WTC11 (cell line): Measurements from ENCODE around the gene TOX2. TPM values are rescaled to one million over a fixed set of nuclear protein-coding genes. Genes with fewer than 3 reads are reported as not detected.

Source experiments
- ATAC-seq: fragments of 200-7000 bp; cut with Tn5 transposase; 2 replicates; pipeline ENCODE4 v1.10.0; 2021; ENCODE audit warnings: mild to moderate bottlenecking, moderate library complexity
- CTCF ChIA-PET: fragments of 300-600 bp; sonication (Branson Sonifier 250); formaldehyde crosslinking; loops from one replicate; lab custom pipeline; 2021; ENCODE audit warnings: antibody characterized with exemption; lab: Charles Lee
- POLR2A ChIA-PET: fragments of 350-600 bp; sonication (Branson Sonifier 250); formaldehyde crosslinking; loops from one replicate; lab custom pipeline; 2021; ENCODE audit warnings: antibody characterized with exemption; lab: Charles Lee
- DNase-seq: peaks from one replicate; pipeline ENCODE4 v3.0.0; 2021; ENCODE audit warnings: low spot score
- H3K27ac Mint-ChIP-seq: 2 replicates; pipeline ENCODE4 v1.8.0; 2021; ENCODE audit warnings: mixed read lengths
- H3K27me3 Mint-ChIP-seq: 2 replicates; pipeline ENCODE4 v1.8.0; 2021; ENCODE audit warnings: low read depth, mild to moderate bottlenecking, moderate library complexity, mixed read lengths
- H3K36me3 Mint-ChIP-seq: 2 replicates; pipeline ENCODE4 v1.8.0; 2021; ENCODE audit warnings: mixed read lengths
- H3K4me1 Mint-ChIP-seq: 2 replicates; pipeline ENCODE4 v1.8.0; 2022; ENCODE audit warnings: mixed read lengths
- H3K4me3 Mint-ChIP-seq: 2 replicates; pipeline ENCODE4 v1.8.0; 2021; ENCODE audit warnings: mild to moderate bottlenecking, moderate library complexity, mixed read lengths
- H3K9me3 Mint-ChIP-seq: 2 replicates; pipeline ENCODE4 v1.8.0; 2021; ENCODE audit warnings: mixed read lengths
- CREM ChIP-seq: sonication (generic); formaldehyde crosslinking; IDR thresholded peaks from 2 replicates; pipeline ENCODE4 v1.8.1; 2022; ENCODE audit warnings: mild to moderate bottlenecking, missing genetic modification reagents, moderate library complexity
- ELF4 ChIP-seq: sonication (generic); formaldehyde crosslinking; IDR thresholded peaks from 2 replicates; pipeline ENCODE4 v1.8.1; 2022; ENCODE audit warnings: low read depth, mild to moderate bottlenecking, moderate library complexity, missing genetic modification reagents
- HMGA2 ChIP-seq: fragments of 250-450 bp; sonication (Bioruptor Pico); IDR thresholded peaks from 2 replicates; pipeline ENCODE4 v1.4.0; 2021; ENCODE audit warnings: mild to moderate bottlenecking, moderate library complexity
- MXD4 ChIP-seq: fragments of 250-450 bp; sonication (Bioruptor Pico); IDR thresholded peaks from 2 replicates; pipeline ENCODE4 v1.8.0; 2021; ENCODE audit warnings: mild to moderate bottlenecking, moderate library complexity, borderline replicate concordance
- NFATC4 ChIP-seq: fragments of 250-450 bp; sonication (Bioruptor Pico); IDR thresholded peaks from 2 replicates; pipeline ENCODE4 v1.9.0; 2021; ENCODE audit warnings: mild to moderate bottlenecking
- STAT6 ChIP-seq: sonication (generic); formaldehyde crosslinking; conservative IDR thresholded peaks from 2 replicates; pipeline ENCODE4 v1.8.1; 2023; ENCODE audit warnings: mild to moderate bottlenecking, low read depth, missing genetic modification reagents, moderate library complexity
- total RNA-seq: library from RNA; stranded (reverse); gene quantifications from 3 replicates; pipeline ENCODE4 v1.2.3, GENCODE V29; 2021
- TF ChIP-seq, protein P1 (sequence below): fragments of 200-600 bp; IDR thresholded peaks from 2 replicates; pipeline ENCODE4 v1.8.0; 2022; ENCODE audit warnings: antibody characterized with exemption
- TF ChIP-seq, protein P2 (sequence below): fragments of 250-450 bp; sonication (Bioruptor Pico); IDR thresholded peaks from 2 replicates; pipeline ENCODE4 v1.9.0; 2021; ENCODE audit warnings: mild to moderate bottlenecking, borderline replicate concordance
- TF ChIP-seq, protein P3 (sequence below): sonication (generic); formaldehyde crosslinking; IDR thresholded peaks from 2 replicates; pipeline ENCODE4 v1.8.1; 2022; ENCODE audit warnings: low read depth, missing genetic modification reagents, borderline replicate concordance

TOX2 gene
- total RNA-seq, 1 experiment from 2014 or later = 3.4 TPM

GRCh38 chr20:44080646-44081267 lies 166.1 kb downstream of the TOX2 start:
- Mint-ChIP-seq H3K9me3 (no peaks in the 10 kb centered on the region), H3K27ac (no peak overlapping the region)
- ChIA-PET CTCF (interaction anchor here (0.6 to 2.3 kb wide), 19 partner anchors 9 to 440 kb away, joined by 3 to 7 read pairs (median 3); no protein-coding TSS in a partner anchor), POLR2A (no interaction called here)
- TF ChIP-seq STAT6 (CRISPR knock-in tag) (no peak), HMGA2 (CRISPR knock-in tag) (no peak)
- TF ChIP-seq, protein P1, sequence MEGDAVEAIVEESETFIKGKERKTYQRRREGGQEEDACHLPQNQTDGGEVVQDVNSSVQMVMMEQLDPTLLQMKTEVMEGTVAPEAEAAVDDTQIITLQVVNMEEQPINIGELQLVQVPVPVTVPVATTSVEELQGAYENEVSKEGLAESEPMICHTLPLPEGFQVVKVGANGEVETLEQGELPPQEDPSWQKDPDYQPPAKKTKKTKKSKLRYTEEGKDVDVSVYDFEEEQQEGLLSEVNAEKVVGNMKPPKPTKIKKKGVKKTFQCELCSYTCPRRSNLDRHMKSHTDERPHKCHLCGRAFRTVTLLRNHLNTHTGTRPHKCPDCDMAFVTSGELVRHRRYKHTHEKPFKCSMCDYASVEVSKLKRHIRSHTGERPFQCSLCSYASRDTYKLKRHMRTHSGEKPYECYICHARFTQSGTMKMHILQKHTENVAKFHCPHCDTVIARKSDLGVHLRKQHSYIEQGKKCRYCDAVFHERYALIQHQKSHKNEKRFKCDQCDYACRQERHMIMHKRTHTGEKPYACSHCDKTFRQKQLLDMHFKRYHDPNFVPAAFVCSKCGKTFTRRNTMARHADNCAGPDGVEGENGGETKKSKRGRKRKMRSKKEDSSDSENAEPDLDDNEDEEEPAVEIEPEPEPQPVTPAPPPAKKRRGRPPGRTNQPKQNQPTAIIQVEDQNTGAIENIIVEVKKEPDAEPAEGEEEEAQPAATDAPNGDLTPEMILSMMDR = peak; percentile 98
- TF ChIP-seq, all 79 proteins: peak for 1
- peak; percentile 95 for ATAC-seq
- peak; percentile 74 for DNase-seq
- no peak overlapping the region for H3K4me3 Mint-ChIP-seq
- H3K4me1 Mint-ChIP-seq = no peaks in the 10 kb centered on the region
- H3K36me3 Mint-ChIP-seq = no peaks in the 10 kb centered on the region
- no peaks in the 10 kb centered on the region for H3K27me3 Mint-ChIP-seq

- no peaks in the 10 kb centered on the region for H3K9me3 Mint-ChIP-seq
- H3K27me3 Mint-ChIP-seq = no peaks in the 10 kb centered on the region
- ATAC-seq (no peak), DNase-seq (no peak)
- H3K36me3 Mint-ChIP-seq = no peaks in the 10 kb centered on the region
- ChIA-PET POLR2A (no interaction called here), CTCF (interaction anchor here (0.7 to 2.3 kb wide), 6 partner anchors 23 to 109 kb away, joined by 3 to 6 read pairs (median 4); no protein-coding TSS in a partner anchor)
- no peaks in the 10 kb centered on the region for H3K4me1 Mint-ChIP-seq
- no peak for TF ChIP-seq MXD4 (CRISPR knock-in tag)
- TF ChIP-seq, protein P2, sequence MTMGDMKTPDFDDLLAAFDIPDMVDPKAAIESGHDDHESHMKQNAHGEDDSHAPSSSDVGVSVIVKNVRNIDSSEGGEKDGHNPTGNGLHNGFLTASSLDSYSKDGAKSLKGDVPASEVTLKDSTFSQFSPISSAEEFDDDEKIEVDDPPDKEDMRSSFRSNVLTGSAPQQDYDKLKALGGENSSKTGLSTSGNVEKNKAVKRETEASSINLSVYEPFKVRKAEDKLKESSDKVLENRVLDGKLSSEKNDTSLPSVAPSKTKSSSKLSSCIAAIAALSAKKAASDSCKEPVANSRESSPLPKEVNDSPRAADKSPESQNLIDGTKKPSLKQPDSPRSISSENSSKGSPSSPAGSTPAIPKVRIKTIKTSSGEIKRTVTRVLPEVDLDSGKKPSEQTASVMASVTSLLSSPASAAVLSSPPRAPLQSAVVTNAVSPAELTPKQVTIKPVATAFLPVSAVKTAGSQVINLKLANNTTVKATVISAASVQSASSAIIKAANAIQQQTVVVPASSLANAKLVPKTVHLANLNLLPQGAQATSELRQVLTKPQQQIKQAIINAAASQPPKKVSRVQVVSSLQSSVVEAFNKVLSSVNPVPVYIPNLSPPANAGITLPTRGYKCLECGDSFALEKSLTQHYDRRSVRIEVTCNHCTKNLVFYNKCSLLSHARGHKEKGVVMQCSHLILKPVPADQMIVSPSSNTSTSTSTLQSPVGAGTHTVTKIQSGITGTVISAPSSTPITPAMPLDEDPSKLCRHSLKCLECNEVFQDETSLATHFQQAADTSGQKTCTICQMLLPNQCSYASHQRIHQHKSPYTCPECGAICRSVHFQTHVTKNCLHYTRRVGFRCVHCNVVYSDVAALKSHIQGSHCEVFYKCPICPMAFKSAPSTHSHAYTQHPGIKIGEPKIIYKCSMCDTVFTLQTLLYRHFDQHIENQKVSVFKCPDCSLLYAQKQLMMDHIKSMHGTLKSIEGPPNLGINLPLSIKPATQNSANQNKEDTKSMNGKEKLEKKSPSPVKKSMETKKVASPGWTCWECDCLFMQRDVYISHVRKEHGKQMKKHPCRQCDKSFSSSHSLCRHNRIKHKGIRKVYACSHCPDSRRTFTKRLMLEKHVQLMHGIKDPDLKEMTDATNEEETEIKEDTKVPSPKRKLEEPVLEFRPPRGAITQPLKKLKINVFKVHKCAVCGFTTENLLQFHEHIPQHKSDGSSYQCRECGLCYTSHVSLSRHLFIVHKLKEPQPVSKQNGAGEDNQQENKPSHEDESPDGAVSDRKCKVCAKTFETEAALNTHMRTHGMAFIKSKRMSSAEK = no peak
- no peak for TF ChIP-seq CREM (CRISPR knock-in tag)
- TF ChIP-seq, protein P3, sequence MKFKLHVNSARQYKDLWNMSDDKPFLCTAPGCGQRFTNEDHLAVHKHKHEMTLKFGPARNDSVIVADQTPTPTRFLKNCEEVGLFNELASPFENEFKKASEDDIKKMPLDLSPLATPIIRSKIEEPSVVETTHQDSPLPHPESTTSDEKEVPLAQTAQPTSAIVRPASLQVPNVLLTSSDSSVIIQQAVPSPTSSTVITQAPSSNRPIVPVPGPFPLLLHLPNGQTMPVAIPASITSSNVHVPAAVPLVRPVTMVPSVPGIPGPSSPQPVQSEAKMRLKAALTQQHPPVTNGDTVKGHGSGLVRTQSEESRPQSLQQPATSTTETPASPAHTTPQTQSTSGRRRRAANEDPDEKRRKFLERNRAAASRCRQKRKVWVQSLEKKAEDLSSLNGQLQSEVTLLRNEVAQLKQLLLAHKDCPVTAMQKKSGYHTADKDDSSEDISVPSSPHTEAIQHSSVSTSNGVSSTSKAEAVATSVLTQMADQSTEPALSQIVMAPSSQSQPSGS (CRISPR knock-in tag) = no peak
- no peak for TF ChIP-seq NFATC4
- TF ChIP-seq STAT6 (CRISPR knock-in tag) = no peak
- TF ChIP-seq ELF4 (CRISPR knock-in tag) = no peak
- H3K4me3 Mint-ChIP-seq = no peak overlapping the region
- H3K27ac Mint-ChIP-seq = no peak overlapping the region
These were observed 166.8 kb downstream of the TOX2 start for GRCh38 chr20:44081476-44081875.
